ENCODE measurements around the gene HADHA.

Gene HADHA

DNA sequence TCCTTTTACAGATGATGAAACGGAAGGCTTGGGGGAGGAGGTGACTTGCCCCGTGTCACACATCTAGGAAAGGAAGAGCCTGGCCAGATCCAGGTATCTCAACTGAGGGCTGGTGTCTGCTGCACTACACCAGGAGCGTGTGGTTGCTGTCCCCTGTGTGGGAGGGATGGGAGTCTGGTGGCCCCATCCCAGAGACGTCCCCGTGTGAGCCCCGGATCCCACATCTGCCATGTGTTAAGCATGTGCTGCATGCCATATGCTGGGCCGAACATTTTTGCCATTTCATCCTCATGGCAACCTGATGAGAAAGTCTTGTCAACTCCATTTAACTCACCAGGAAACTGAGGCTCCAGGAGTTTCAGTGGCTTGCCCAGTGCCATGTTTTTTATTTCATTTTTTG is 67.3 kb downstream of the HADHA start:
- TF ChIP-seq FOXP2 (optimal IDR thresholded peaks at IDR 0.05; ENCODE audit: borderline replicate concordance, extremely low read depth, extremely low read length, insufficient read depth) (no peak), POLR2AphosphoS5 (IDR thresholded peaks at IDR 0.05; ENCODE audit: low read depth, low read length) (no peak), TAF1 (IDR thresholded peaks at IDR 0.05; ENCODE audit: borderline replicate concordance, insufficient read depth, low read length) (no peak), SIN3A (IDR thresholded peaks at IDR 0.05; ENCODE audit: borderline replicate concordance, insufficient read depth, low read length) (no peak)
- TF ChIP-seq, protein P1, sequence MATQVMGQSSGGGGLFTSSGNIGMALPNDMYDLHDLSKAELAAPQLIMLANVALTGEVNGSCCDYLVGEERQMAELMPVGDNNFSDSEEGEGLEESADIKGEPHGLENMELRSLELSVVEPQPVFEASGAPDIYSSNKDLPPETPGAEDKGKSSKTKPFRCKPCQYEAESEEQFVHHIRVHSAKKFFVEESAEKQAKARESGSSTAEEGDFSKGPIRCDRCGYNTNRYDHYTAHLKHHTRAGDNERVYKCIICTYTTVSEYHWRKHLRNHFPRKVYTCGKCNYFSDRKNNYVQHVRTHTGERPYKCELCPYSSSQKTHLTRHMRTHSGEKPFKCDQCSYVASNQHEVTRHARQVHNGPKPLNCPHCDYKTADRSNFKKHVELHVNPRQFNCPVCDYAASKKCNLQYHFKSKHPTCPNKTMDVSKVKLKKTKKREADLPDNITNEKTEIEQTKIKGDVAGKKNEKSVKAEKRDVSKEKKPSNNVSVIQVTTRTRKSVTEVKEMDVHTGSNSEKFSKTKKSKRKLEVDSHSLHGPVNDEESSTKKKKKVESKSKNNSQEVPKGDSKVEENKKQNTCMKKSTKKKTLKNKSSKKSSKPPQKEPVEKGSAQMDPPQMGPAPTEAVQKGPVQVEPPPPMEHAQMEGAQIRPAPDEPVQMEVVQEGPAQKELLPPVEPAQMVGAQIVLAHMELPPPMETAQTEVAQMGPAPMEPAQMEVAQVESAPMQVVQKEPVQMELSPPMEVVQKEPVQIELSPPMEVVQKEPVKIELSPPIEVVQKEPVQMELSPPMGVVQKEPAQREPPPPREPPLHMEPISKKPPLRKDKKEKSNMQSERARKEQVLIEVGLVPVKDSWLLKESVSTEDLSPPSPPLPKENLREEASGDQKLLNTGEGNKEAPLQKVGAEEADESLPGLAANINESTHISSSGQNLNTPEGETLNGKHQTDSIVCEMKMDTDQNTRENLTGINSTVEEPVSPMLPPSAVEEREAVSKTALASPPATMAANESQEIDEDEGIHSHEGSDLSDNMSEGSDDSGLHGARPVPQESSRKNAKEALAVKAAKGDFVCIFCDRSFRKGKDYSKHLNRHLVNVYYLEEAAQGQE (IDR thresholded peaks at IDR 0.05; ENCODE audit: insufficient read depth in 1 of 2, low read depth in 2 of 2, low read length in 2 of 2), result no peak

DNA sequence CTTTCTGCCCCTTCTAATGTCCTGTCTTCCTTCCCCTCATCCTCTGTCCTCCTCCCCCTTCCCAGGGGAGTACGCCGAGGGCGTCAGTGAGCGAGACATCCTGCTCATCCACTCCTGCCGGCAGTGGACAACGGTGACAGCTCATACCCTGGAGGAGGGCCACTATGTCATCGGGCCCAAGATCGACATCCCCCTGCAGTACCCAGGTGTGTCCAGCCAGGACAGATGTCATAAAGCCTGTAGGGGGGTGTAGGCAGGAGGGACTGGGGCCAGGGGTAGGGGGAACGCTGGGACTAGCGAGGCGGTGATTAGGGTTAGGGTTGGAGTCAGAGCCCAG is 68.2 kb downstream of the HADHA start:
- TF ChIP-seq POLR2AphosphoS5 (IDR thresholded peaks at IDR 0.05; ENCODE audit: low read depth, low read length), result no peak
- TF ChIP-seq SIN3A (IDR thresholded peaks at IDR 0.05; ENCODE audit: borderline replicate concordance, insufficient read depth, low read length), result no peak
- no peak for TF ChIP-seq FOXP2 (optimal IDR thresholded peaks at IDR 0.05; ENCODE audit: borderline replicate concordance, extremely low read depth, extremely low read length, insufficient read depth)
- TF ChIP-seq, protein P1 (IDR thresholded peaks at IDR 0.05; ENCODE audit: insufficient read depth in 1 of 2, low read depth in 2 of 2, low read length in 2 of 2), result no peak
- TF ChIP-seq TAF1 (IDR thresholded peaks at IDR 0.05; ENCODE audit: borderline replicate concordance, insufficient read depth, low read length), result no peak

DNA sequence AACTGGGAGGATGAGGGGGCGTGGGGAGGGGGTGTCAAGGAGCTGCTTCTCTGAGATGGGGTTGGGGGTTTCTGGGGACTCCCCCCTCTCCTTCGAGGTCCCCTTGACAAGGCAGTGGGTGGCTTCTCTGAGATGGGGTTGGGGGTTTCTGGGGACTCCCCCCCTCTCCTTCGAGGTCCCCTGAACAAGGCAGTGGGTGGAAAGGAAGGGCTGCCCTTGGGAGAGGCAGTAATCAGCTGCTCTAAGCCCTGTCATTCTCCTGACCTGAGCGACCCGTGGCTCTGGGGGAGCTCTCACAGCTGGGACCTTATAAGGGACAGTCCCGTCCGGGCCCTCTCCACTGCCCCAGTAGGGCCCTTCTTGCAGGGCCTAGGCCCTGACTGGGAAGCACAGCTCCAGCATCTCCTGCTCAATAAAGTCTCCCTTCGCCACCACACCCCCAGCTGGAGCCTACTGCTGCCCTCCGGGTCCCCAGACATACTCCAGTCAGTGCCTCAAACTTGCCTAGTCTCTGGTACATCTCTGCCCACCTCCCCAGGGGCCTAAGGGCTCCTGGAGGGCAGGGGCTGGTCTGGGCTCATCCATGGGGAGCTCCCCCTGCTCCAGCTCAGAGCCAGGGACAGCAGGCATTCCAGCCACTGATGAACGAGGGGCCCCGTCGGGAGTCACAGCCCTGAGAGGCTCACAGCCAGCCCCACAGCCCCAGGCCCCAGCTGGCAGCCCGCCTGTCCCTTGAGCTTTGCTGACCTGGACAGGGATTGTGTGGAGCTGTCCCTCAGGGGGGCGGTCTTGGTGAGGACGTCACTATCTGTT is 68.8 kb downstream of the HADHA start:
- TF ChIP-seq, protein P1 (IDR thresholded peaks at IDR 0.05; ENCODE audit: insufficient read depth in 1 of 2, low read depth in 2 of 2, low read length in 2 of 2), result no peak
- TF ChIP-seq TAF1 (IDR thresholded peaks at IDR 0.05; ENCODE audit: borderline replicate concordance, insufficient read depth, low read length), result no peak
- no peak for TF ChIP-seq POLR2AphosphoS5 (IDR thresholded peaks at IDR 0.05; ENCODE audit: low read depth, low read length)
- TF ChIP-seq SIN3A (IDR thresholded peaks at IDR 0.05; ENCODE audit: borderline replicate concordance, insufficient read depth, low read length), result no peak
- no peak for TF ChIP-seq FOXP2 (optimal IDR thresholded peaks at IDR 0.05; ENCODE audit: borderline replicate concordance, extremely low read depth, extremely low read length, insufficient read depth)

DNA sequence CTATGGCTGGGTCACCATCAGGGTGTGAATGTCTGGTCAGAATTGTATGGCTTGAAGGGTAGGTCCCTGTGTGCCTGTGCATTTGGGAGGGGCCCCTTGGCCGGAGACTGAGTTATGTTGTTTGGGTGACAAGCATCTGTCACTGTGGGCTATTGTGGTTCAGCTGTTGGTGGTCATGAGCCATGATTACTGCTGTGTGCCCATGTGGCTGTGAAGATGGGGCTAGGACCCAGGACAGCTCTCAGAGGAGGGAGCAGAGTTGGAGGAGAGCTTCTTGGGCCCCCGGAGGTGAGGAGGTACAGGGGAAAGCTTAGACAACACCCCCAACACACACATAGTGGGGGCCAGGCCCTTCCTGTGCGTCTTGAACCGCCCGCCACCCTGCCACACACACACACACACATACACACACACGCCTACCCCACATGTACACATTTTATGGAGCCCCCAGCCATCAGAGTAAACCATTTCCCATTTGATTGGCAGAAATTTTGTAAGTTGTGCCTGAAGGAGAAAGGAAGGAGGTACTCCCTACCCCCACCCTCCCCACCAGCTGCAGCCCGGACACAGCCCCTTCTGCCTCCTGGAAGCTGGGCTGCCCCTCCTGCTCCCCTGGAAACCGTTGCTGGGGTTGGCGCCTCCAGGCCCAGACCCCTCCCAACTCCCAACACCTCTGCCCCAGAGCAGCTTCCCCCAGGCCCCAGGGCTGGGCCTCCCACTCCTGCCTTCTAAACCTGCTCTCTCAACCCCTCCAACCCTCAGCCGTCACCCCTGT is 69.6 kb downstream of the HADHA start:
- TF ChIP-seq TAF1 (IDR thresholded peaks at IDR 0.05; ENCODE audit: borderline replicate concordance, insufficient read depth, low read length), result no peak
- TF ChIP-seq, protein P1 (IDR thresholded peaks at IDR 0.05; ENCODE audit: insufficient read depth in 1 of 2, low read depth in 2 of 2, low read length in 2 of 2), result peak in 1 of 2 experiments; percentile 66; a peak in 1 of 4 replicates
